ENCODE data around the gene ZNF408.
"Not testable (repeated sequence)": the region's sequence is repeated elsewhere in the genome, so short reads cannot be mapped to it uniquely, and the experiment has no call there.

ZNF408 gene

DNA sequence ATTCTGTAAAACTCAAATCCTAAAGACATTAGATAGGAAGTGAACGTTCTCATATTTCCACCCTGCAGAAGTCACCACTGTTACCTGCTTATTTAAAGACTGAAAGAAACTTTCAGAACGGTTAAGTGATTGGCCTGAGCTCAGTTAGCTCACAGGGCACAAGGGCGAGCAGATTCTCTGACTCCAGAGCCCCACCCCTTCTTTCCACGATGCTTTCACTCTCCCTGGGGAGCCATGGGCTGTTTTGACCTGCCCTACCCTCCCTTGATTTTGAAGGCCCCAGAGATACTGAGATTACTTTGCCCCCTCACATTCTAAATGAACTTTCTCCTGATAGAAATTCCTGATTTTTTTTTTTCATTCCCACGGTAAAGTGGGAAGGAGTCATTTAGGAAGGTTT lies 34.3 kb upstream of the ZNF408 start:
- H3K4me1 ChIP-seq (ENCODE audit: control insufficient read depth in 1 of 2, insufficient read depth in 2 of 2, low read length in 2 of 2): peaks cover under 1% of the 10 kb centered on the region in 2 donors
- no peak overlapping the region for H3K27ac ChIP-seq (ENCODE audit: low read depth, low read length)
- no peaks in the 10 kb centered on the region for H3K27me3 ChIP-seq (ENCODE audit: control insufficient read depth in 1 of 2, insufficient read depth in 2 of 2, low read length in 2 of 2)
- H3K4me3 ChIP-seq (ENCODE audit: low read depth in 1 of 2, low read length in 2 of 2): no peak overlapping the region
- H3K9ac ChIP-seq (ENCODE audit: low read depth in 1 of 2, low read length in 2 of 2): no peak overlapping the region
- peaks cover 49 to 87% of the 10 kb centered on the region in 2 donors for H3K36me3 ChIP-seq (ENCODE audit: control insufficient read depth in 1 of 2, insufficient read depth in 2 of 2, low read length in 2 of 2)
- no peaks in the 10 kb centered on the region for H3K9me3 ChIP-seq (ENCODE audit: control insufficient read depth in 1 of 2, low read length in 2 of 2)

DNA sequence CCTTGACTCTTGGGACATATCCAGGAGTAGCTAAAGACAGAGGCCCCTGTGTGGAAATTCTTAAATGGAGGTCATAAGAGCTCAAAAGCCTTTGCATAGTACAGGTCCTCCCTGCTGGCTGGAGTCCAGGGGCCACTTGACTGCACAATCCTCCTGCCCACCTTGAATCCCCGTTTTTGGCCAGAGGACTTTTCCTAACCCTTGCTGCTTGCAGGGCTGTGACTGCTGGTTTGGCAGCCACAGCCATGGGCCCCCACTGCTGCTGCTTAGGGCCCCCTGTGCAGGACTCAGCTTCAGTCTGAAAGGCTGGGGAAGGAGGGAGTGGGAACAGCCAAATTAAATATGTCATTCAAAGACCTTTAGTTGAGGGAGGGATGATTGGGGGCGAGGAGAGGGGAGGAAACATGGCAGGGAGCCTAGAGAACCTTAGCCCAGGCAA lies 33.8 kb upstream of the ZNF408 start:
- Histone ChIP-seq H3K9me3 (ENCODE audit: control insufficient read depth in 1 of 2, low read length in 2 of 2) (no peaks in the 10 kb centered on the region), H3K27me3 (ENCODE audit: control insufficient read depth in 1 of 2, insufficient read depth in 2 of 2, low read length in 2 of 2) (no peaks in the 10 kb centered on the region), H3K4me3 (ENCODE audit: low read depth in 1 of 2, low read length in 2 of 2) (no peak overlapping the region), H3K27ac (ENCODE audit: low read depth, low read length) (no peak overlapping the region), H3K36me3 (ENCODE audit: control insufficient read depth in 1 of 2, insufficient read depth in 2 of 2, low read length in 2 of 2) (peaks cover 51 to 87% of the 10 kb centered on the region in 2 donors), H3K9ac (ENCODE audit: low read depth in 1 of 2, low read length in 2 of 2) (no peak overlapping the region), H3K4me1 (ENCODE audit: control insufficient read depth in 1 of 2, insufficient read depth in 2 of 2, low read length in 2 of 2) (peaks cover 6% of the 10 kb centered on the region in 2 donors)

DNA sequence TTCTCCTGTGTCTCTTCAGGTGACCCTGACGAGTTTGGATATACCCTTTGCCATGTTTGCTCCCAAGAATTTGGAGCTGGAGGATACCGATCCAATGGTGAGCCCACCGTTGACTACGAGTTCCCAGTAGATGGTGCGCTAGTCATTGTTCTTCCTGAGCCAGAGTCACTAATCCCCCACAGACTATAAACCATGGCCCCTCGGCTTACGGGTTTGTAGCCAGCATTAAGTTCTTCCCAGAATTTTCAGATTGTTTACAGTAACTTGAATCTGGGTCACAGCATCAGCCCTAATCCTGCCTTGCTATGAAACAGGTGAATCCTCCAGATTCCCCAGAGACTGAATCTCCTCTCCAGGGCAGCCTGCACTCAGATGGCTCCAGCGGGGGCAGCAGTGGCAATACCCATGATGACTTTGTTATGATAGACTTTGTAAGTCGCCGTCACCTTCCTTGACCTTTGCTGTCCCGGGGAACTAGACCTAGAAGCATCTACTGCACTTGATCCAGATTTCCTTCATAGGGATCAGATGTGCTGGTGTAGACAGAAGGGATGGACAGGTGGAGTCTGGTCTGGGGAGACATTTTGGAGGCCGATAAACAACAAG lies 32.2 kb upstream of the ZNF408 start:
- Histone ChIP-seq H3K27ac (ENCODE audit: low read depth, low read length) (no peak overlapping the region), H3K4me3 (ENCODE audit: low read depth in 1 of 2, low read length in 2 of 2) (no peak overlapping the region), H3K9ac (ENCODE audit: low read depth in 1 of 2, low read length in 2 of 2) (no peak overlapping the region), H3K9me3 (ENCODE audit: control insufficient read depth in 1 of 2, low read length in 2 of 2) (no peaks in the 10 kb centered on the region), H3K4me1 (ENCODE audit: control insufficient read depth in 1 of 2, insufficient read depth in 2 of 2, low read length in 2 of 2) (peaks cover 9 to 12% of the 10 kb centered on the region in 2 donors), H3K36me3 (ENCODE audit: control insufficient read depth in 1 of 2, insufficient read depth in 2 of 2, low read length in 2 of 2) (peaks cover 58 to 88% of the 10 kb centered on the region in 2 donors), H3K27me3 (ENCODE audit: control insufficient read depth in 1 of 2, insufficient read depth in 2 of 2, low read length in 2 of 2) (no peaks in the 10 kb centered on the region)

DNA sequence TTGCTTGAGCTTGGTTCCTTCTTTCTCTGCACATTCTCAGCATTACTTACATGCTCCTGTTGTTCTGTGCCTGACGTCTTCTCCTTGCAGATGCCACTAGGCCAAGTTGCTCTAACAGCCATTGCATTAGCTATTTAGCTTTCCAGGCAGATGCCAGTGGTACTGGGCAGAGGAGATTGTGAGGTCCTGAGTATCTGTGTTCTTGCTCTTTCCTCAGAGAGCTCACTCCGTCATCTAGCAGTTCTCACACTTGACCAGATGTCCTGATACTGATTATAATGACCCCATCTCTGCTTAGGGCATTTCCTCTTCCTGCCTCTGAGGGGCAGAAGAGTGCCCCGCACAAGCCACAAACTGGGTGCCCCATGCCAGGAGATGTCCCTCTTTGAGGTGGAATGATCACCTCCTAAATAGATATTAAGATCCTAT lies 31.1 kb upstream of the ZNF408 start:
- peaks cover 19% of the 10 kb centered on the region in 2 donors for H3K4me1 ChIP-seq (ENCODE audit: control insufficient read depth in 1 of 2, insufficient read depth in 2 of 2, low read length in 2 of 2)
- H3K4me3 ChIP-seq (ENCODE audit: low read depth in 1 of 2, low read length in 2 of 2): no peak overlapping the region
- H3K9ac ChIP-seq (ENCODE audit: low read depth in 1 of 2, low read length in 2 of 2): no peak overlapping the region
- H3K36me3 ChIP-seq (ENCODE audit: control insufficient read depth in 1 of 2, insufficient read depth in 2 of 2, low read length in 2 of 2): peaks cover 59 to 83% of the 10 kb centered on the region in 2 donors
- H3K27ac ChIP-seq (ENCODE audit: low read depth, low read length): no peak overlapping the region
- no peaks in the 10 kb centered on the region for H3K27me3 ChIP-seq (ENCODE audit: control insufficient read depth in 1 of 2, insufficient read depth in 2 of 2, low read length in 2 of 2)
- H3K9me3 ChIP-seq (ENCODE audit: control insufficient read depth in 1 of 2, low read length in 2 of 2): no peaks in the 10 kb centered on the region

DNA sequence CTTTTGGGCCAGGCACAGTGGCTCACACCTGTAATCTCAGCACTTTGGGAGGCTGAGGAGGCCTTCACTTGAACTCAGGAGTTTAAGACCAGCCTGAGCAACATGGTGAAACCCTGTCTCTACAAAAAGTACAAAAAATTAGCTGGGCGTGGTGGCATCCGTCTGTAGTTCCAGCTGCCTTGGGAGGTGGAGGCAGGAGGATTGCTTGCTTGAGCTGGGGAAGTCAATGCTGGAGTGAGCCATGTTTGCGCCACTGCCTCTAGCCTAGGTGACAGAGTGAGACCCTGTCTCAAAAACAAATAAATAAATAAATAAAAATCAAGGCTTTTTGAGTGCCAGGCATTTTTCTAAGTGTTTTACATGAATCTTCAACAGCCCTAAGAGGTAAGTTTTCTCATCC lies 30.3 kb upstream of the ZNF408 start:
- H3K27me3 ChIP-seq (ENCODE audit: control insufficient read depth in 1 of 2, insufficient read depth in 2 of 2, low read length in 2 of 2); H3K4me3 ChIP-seq (ENCODE audit: low read depth in 1 of 2, low read length in 2 of 2); H3K9me3 ChIP-seq (ENCODE audit: control insufficient read depth in 1 of 2, low read length in 2 of 2); H3K27ac ChIP-seq (ENCODE audit: low read depth, low read length); H3K9ac ChIP-seq (ENCODE audit: low read depth in 1 of 2, low read length in 2 of 2): not testable (repeated sequence)
- Histone ChIP-seq H3K4me1 (ENCODE audit: control insufficient read depth in 1 of 2, insufficient read depth in 2 of 2, low read length in 2 of 2) (peaks cover 27% of the 10 kb centered on the region in 2 donors), H3K36me3 (ENCODE audit: control insufficient read depth in 1 of 2, insufficient read depth in 2 of 2, low read length in 2 of 2) (peaks cover 53 to 76% of the 10 kb centered on the region in 2 donors)

DNA sequence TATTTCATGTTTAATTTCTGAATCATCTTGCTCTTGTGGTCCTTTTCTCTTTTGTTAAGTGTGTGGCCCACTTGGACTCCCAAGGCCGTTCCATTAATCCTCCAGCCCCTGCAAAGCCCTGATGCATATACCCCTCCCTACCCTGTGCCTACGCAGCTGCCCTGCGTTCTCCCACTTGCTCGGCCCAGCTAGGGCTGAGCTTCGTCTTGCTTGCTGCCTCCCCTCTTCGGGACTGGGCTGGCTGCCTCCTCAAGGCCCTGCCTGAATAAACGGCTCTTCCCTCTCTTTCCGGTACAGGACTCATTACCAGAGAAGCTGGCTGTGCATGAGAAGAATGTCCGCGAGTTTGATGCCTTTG lies 28.9 kb upstream of the ZNF408 start:
- Histone ChIP-seq H3K27me3 (ENCODE audit: control insufficient read depth in 1 of 2, insufficient read depth in 2 of 2, low read length in 2 of 2) (no peaks in the 10 kb centered on the region), H3K4me3 (ENCODE audit: low read depth in 1 of 2, low read length in 2 of 2) (no peak overlapping the region), H3K9me3 (ENCODE audit: control insufficient read depth in 1 of 2, low read length in 2 of 2) (no peaks in the 10 kb centered on the region), H3K4me1 (ENCODE audit: control insufficient read depth in 1 of 2, insufficient read depth in 2 of 2, low read length in 2 of 2) (peaks cover 37 to 40% of the 10 kb centered on the region in 2 donors), H3K36me3 (ENCODE audit: control insufficient read depth in 1 of 2, insufficient read depth in 2 of 2, low read length in 2 of 2) (peaks cover 51 to 72% of the 10 kb centered on the region in 2 donors), H3K9ac (ENCODE audit: low read depth in 1 of 2, low read length in 2 of 2) (no peak overlapping the region), H3K27ac (ENCODE audit: low read depth, low read length) (no peak overlapping the region)

DNA sequence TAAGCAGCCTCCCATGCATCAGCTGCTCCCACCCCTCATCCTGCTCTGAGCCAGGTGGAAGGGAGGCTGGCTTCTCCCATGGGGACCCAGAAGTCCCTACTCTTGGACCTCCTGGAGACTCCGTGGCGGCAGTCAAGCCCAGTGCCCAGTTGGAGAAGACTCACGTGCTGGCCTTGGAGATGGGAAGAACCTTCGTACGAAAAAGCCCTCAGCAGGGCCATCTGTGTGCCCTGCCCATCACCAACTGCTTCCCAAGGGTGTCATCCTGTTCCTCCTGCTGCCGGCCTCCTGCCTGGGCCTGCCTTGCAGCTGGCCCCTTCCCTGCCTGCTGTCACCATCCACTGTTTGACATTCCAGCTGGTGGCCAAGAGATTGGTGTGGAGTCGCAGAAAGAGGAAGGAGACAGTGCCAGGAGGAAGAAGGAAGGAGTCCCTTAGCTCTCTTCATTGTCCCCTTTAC lies 28.4 kb upstream of the ZNF408 start:
- no peak overlapping the region for H3K9ac ChIP-seq (ENCODE audit: low read depth in 1 of 2, low read length in 2 of 2)
- H3K27ac ChIP-seq (ENCODE audit: low read depth, low read length): no peak overlapping the region

DNA sequence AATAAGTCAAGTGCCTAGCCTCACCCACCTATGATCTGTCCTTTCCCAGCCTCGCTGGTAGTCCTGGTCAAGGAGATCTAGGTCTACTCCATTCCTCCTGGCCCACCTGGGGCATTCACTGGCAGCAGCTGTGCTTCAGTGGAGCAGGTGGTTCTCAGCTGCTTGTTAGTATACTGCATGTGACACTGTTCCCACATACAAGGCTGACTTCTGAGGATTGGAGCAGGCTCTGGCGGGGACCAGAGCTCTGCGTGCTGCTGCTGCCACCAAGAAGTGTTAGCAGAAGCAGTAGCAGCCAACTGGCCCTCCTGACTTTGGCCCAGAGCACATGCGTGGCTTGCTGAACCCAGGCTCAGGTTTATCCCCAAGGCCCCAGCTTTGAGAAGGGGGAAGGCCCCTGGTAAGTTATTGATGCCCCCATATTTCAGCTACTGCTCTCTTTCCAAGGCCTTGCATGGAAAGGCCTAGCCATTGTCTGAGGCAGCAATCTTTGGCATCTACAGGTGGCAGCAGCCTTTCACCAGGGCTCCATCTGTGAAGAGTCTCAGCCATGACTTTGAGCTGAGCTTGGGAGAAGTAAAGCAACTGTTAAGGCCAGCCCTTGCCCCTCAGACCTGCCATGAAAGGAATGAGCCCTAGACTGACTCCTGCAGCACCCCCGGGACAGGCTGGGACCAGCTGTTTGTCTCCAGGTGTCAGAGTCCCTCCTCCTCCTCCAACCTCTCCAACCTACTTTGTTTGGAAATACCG lies 26.9 kb upstream of the ZNF408 start:
- Histone ChIP-seq H3K27ac (ENCODE audit: low read depth, low read length) (peak overlapping the region; percentile 7), H3K27me3 (ENCODE audit: control insufficient read depth in 1 of 2, insufficient read depth in 2 of 2, low read length in 2 of 2) (no peaks in the 10 kb centered on the region), H3K36me3 (ENCODE audit: control insufficient read depth in 1 of 2, insufficient read depth in 2 of 2, low read length in 2 of 2) (peaks cover 43 to 69% of the 10 kb centered on the region in 2 donors), H3K4me3 (ENCODE audit: low read depth in 1 of 2, low read length in 2 of 2) (no peak overlapping the region), H3K4me1 (ENCODE audit: control insufficient read depth in 1 of 2, insufficient read depth in 2 of 2, low read length in 2 of 2) (peaks cover 43 to 44% of the 10 kb centered on the region in 2 donors), H3K9ac (ENCODE audit: low read depth in 1 of 2, low read length in 2 of 2) (no peak overlapping the region), H3K9me3 (ENCODE audit: control insufficient read depth in 1 of 2, low read length in 2 of 2) (no peaks in the 10 kb centered on the region)

More for the DNA sequence above, 28.4 kb upstream of the ZNF408 start:
- H3K4me1 ChIP-seq (ENCODE audit: control insufficient read depth in 1 of 2, insufficient read depth in 2 of 2, low read length in 2 of 2): peaks cover 37 to 44% of the 10 kb centered on the region in 2 donors
- H3K36me3 ChIP-seq (ENCODE audit: control insufficient read depth in 1 of 2, insufficient read depth in 2 of 2, low read length in 2 of 2): peaks cover 46 to 73% of the 10 kb centered on the region in 2 donors
- no peaks in the 10 kb centered on the region for H3K9me3 ChIP-seq (ENCODE audit: control insufficient read depth in 1 of 2, low read length in 2 of 2)
- no peaks in the 10 kb centered on the region for H3K27me3 ChIP-seq (ENCODE audit: control insufficient read depth in 1 of 2, insufficient read depth in 2 of 2, low read length in 2 of 2)
- H3K4me3 ChIP-seq (ENCODE audit: low read depth in 1 of 2, low read length in 2 of 2): no peak overlapping the region

DNA sequence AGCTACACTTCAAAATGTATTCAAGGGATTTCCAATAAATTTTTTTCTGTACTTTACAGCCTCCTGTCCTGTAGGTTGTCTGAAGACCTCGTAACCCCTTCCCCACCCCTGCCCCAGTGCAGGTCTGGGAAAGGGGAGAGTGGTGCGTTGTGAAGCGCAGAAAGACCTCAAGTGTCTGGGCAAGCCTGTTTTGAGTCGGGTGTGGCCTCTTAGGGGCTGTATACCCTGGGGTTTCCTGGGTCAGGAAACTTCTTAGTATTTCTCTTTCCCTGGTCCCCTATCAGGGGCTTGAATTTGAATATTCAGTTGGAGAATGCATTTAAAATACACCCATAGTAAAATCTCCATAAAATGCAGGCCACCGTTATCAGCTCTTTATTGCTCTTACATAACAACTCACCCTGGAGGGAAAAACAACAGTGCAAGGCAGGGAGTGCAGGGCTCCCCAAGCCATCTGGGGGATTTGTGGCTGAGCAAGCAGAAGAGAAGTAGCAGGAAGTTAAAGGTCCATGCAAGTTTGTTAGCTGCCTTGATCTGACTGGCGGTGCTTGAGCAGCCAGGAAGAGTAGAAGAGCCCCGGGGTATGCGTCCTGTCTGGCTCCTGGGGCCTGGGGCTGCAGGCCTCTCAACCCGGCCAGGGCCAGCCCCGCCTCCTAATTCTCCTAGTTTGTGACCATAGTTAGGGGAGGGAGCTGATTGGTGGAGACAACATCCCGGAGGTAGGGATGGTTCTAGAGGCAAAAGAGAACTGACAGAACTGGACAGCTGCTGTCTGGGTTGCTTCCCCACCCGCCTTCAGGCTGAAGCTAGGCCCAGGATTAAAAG lies 26.2 kb upstream of the ZNF408 start:
- Histone ChIP-seq H3K27ac (ENCODE audit: low read depth, low read length) (peak overlapping the region; percentile 78), H3K9me3 (ENCODE audit: control insufficient read depth in 1 of 2, low read length in 2 of 2) (no peaks in the 10 kb centered on the region), H3K4me3 (ENCODE audit: low read depth in 1 of 2, low read length in 2 of 2) (peak overlapping the region in 1 of 2 donors; percentile 36), H3K36me3 (ENCODE audit: control insufficient read depth in 1 of 2, insufficient read depth in 2 of 2, low read length in 2 of 2) (peaks cover 45 to 69% of the 10 kb centered on the region in 2 donors), H3K9ac (ENCODE audit: low read depth in 1 of 2, low read length in 2 of 2) (peak overlapping the region in 1 of 2 donors; percentile 35), H3K27me3 (ENCODE audit: control insufficient read depth in 1 of 2, insufficient read depth in 2 of 2, low read length in 2 of 2) (no peaks in the 10 kb centered on the region), H3K4me1 (ENCODE audit: control insufficient read depth in 1 of 2, insufficient read depth in 2 of 2, low read length in 2 of 2) (peaks cover 44 to 52% of the 10 kb centered on the region in 2 donors)

Measured in duodenal mucosa (tissue), 2 donors.